Uterus (tissue), 2 donors: Measurements from ENCODE around the gene ANOS1.

ENCODE experiments used
- POLR2A ChIP-seq, 2 donors: fragments of 450-650 bp; IDR thresholded peaks; one replicate each; pipeline ENCODE4 v1.6.1; 2016; ENCODE audit warnings: antibody characterized with exemption in 2 of 2, mild to moderate bottlenecking in 1 of 2, moderate library complexity in 1 of 2
- TF ChIP-seq, protein P1 (sequence below), 4 experiments: fragments of 200-600 bp in 2 of 4; fragments of 450-650 bp in 2 of 4; sonication (generic) in 2 of 4; IDR thresholded peaks; one replicate each; pipeline ENCODE4 v1.5.1; 2016 to 2019; ENCODE audit warnings: antibody characterized with exemption in 4 of 4, mild to moderate bottlenecking in 2 of 4, moderate library complexity in 1 of 4

DNA sequence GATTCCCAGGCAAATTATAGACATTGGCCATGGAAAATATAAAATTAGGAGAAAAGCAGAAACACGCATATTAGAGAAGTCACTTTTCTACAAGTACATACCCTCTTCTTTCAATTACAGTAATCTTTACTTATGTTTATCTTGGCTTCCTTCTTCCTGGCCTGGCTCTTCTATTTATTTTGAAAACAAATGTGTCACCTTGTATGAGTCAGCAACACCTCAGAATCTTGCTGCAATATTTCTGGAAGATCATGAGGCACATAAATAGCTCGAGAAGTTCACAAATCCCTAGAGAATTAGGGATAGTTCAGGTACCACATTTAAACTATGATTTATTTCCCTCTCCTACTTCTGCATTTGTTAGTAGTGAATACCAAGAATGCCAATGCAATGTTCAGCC, 124.6 kb downstream of the ANOS1 start:
- TF ChIP-seq, protein P1, sequence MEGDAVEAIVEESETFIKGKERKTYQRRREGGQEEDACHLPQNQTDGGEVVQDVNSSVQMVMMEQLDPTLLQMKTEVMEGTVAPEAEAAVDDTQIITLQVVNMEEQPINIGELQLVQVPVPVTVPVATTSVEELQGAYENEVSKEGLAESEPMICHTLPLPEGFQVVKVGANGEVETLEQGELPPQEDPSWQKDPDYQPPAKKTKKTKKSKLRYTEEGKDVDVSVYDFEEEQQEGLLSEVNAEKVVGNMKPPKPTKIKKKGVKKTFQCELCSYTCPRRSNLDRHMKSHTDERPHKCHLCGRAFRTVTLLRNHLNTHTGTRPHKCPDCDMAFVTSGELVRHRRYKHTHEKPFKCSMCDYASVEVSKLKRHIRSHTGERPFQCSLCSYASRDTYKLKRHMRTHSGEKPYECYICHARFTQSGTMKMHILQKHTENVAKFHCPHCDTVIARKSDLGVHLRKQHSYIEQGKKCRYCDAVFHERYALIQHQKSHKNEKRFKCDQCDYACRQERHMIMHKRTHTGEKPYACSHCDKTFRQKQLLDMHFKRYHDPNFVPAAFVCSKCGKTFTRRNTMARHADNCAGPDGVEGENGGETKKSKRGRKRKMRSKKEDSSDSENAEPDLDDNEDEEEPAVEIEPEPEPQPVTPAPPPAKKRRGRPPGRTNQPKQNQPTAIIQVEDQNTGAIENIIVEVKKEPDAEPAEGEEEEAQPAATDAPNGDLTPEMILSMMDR (IDR thresholded peaks at IDR 0.05), result no peak
- TF ChIP-seq POLR2A (IDR thresholded peaks at IDR 0.05), result no peak
